HG03575 (cell line): ENCODE measurements around the gene FRMD6.

ENCODE experiments used
- ATAC-seq: cut with Tn5 transposase; IDR thresholded peaks from one replicate; pipeline ENCODE4 v1.9.1; 2021; ENCODE audit not compliant: unreplicated experiment, insufficient number of reproducible peaks, low FRiP score; ENCODE audit errors: extremely low read depth

The FRMD6 gene

GRCh38 chr14:51651388-51652167 lies at the start of gene FRMD6:
Gene FRMD6, plus strand, starts transcription at chr14:51651910. Its CDS starts 37,927 bp downstream, at chr14:51689837.
- no peak for ATAC-seq

DNA sequence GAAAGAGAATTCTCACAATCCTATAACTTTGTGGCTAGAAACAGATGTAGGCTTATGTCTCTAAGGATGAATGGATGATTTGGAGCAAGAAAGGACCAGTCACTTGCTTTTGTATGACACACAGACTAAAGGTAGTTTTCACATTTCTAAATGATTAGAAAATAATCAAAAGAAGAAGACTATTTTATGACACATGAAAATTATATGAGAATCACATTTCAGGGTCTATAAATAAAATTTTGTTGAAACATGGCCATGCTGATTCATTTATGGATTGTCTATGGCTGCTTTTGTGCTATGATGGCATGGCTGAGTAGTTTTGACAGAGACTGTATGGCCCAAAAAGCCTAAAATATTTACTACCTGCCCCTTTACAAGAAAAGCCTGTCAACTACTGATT lies 49.4 kb upstream of the FRMD6 start:
- ATAC-seq = no peak

DNA sequence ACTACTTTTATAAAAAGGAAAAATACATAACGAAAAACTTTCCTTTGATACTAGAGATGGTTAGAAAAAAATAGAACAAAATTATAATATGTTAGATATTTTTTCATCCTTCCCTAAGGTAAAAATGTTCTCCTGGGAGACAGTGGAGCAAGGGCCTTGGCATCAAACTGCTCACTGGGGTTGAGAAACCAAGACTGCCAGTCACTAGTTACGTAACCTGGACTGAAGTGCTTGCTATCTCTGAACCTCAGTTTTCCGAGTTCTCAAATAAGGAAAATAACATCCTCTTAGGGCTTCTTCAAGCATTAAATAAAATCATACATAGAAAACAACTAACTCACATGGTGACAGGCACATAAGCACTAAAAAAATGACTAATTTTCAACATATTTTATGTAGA lies 48.2 kb upstream of the FRMD6 start:
- no peak for ATAC-seq

- no peak for ATAC-seq
Measured at GRCh38 chr14:51604073-51604472, 47.6 kb upstream of the FRMD6 start.

GRCh38 chr14:51605575-51605974 lies 46.1 kb upstream of the FRMD6 start:
- ATAC-seq = no peak

DNA sequence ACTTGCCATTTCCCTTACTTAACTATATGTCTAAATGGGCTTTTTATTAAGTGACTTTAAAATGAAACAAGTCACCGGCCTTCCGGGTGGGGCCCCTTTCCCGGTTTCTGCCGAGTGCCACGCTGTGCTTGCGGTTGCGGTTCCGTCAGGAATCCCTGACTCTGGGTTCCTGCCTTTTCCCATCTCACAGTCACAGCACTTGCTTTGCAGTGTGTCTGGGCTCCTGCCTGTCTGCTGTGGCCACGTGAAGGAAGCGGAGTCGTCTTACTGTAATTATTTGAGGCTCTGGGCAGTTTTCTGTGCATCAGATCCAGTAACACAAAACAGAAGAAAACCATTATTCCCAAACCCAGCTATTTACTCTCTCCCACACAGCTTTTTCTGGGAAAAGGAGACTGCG lies 44.0 kb upstream of the FRMD6 start:
- no peak for ATAC-seq

DNA sequence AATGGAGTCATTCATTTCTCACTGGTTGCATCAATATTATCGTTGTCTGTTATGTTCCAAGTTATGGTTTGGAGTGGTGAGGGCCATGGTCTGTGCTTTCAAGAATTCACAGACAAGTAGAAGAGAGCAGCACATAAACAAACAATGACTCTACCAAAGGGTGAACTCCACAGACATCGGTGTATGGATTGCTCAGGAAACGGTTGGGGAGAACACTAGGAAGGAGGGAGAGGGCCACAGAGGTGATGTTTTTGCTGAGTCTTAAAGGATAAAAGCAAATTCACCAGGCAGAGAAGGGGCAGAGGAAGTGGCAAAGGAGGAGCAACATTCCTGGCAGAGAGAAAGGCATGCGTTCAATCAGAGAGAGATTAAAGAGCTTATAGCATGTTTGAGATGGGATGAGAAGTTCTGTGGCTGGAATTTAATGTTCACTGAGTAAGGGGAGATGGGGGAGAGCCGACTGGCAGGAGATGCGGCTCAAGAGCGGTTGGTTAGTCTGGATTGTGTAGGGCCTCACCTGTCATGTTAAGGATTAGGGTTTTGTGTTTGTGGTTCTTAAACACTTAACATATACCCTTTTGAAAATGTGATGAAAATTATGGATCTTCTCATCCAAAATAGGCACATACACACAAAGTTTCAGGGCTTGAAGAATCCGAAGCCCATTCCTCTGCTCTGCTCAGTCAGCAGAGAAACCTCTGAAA lies 42.3 kb upstream of the FRMD6 start:
- ATAC-seq = no peak

GRCh38 chr14:51609955-51610283 lies 41.8 kb upstream of the FRMD6 start:
- no peak for ATAC-seq

- no peak for ATAC-seq
Measured at GRCh38 chr14:51610771-51611170, 40.9 kb upstream of the FRMD6 start.

GRCh38 chr14:51612449-51612848 lies 39.3 kb upstream of the FRMD6 start:
- ATAC-seq = no peak

GRCh38 chr14:51613416-51613815 lies 38.3 kb upstream of the FRMD6 start:
- ATAC-seq = no peak

DNA sequence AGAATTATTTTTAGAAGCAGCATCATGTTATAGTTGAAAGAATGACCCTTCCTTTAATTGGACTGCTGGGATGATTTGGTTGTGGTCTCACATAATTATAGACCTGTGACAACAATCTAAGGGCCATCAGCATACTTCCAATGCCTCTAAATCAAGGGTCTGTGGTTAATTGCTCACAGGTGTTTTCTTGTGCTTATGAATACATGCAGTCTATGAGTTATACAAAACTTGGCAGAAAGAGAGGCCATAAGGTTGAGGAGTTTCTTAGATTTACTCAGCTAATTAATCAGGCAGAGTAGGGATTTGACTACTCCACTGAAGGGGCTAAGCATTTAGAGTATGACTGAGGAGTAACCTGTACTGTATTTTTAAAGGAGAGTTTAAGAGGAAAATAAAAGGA lies 37.0 kb upstream of the FRMD6 start:
- ATAC-seq = no peak

GRCh38 chr14:51616256-51616655 lies 35.5 kb upstream of the FRMD6 start:
- ATAC-seq = no peak

DNA sequence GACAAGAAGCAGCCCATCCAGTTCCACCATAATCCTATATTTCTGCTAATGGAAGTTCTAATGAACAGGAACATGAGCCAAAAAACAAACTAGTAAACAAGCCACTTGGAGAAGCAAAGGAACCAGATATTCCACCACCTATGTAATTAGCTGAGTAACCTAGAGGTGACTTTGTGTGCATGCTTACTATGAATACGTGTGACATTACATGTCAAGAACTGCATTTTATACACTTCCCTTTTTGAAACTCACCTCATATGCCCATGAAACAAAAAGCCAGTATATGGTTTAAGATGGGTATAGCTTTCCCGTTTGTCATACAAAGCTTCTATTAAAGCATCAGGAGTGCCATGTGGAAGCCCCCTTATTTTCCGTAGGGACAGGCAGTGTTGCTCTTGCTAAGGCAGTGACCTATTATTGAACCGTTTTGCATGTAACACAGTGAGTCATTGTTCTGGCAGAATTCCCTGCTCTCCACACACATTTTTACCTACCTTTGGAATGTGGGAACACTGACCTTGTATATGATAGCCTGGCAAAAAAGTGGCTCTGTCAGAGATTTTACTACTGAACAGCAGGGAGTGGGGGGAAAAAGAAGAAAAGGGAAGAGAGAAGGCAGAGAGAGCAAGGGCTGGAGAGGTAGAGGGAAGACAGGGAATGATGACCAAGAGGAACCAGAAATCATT lies 34.8 kb upstream of the FRMD6 start:
- ATAC-seq = no peak

DNA sequence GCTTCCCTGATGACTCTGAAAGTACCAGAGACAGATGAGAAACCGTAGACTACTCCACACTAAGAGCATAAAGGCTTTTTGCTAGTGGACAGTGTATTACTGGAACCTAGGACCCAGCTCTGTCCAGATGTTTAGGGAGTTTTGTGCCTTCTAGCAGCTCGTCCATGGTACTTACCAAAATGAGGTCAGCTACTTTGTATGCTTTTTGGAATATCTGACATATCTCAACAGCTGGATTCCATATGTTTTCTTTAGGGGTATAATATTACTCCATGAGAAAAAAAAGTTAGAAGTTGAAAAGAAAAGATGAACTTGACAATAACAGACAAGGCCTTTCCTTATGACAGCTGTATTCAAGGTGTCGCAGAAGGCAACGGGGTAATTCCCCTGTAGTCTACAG lies 32.1 kb upstream of the FRMD6 start:
- ATAC-seq = no peak

DNA sequence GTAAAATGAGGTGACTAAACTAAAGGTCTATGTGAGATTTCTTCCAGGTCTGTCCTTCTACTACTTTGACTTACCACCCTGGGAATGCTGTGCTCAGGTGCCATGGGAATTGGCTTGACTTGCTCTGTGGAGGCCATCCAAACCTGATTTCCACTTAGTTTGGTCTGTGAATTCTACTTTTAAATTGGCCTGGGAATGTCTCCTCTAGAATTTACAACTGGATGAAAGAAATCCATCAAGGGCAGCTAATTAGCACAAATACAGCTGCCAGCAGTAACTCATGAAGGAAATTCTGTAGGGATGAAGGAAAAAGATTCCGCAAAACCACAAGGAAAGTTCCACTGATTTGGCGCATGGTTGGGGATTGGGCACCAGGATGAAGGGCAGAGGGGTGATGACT lies 31.7 kb upstream of the FRMD6 start:
- ATAC-seq = no peak

- no peak for ATAC-seq
Measured at GRCh38 chr14:51621654-51622053, 30.1 kb upstream of the FRMD6 start.

- ATAC-seq = no peak
Measured at GRCh38 chr14:51622376-51622775, 29.3 kb upstream of the FRMD6 start.

DNA sequence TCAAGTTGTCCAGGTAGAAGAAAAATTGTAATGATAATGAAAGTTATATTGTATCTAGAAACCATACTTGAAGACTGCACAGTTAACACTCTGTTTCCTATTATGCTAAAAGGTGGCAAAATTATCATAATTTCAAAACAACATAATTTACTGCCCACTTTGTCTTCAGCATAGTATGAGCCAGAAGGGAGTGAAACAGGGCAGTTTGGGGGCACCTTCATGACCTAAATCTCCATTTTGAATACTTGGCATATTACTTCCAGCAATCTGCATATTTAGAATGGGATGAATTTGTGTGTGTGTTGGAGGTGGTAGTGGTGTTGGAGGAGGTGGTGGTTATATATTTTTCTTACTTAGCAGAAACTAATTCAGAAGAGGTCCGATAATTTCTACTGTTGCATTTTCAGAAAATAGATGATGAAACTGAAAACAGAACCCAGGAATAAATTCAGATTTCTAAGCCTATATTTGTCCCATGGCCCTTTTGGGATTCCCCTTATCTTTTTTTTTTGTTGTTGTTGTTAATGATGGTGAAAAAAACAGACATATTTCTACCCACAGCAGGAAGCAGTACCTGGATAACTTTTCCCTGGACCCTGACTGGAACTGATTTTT lies 26.6 kb upstream of the FRMD6 start:
- no peak for ATAC-seq

DNA sequence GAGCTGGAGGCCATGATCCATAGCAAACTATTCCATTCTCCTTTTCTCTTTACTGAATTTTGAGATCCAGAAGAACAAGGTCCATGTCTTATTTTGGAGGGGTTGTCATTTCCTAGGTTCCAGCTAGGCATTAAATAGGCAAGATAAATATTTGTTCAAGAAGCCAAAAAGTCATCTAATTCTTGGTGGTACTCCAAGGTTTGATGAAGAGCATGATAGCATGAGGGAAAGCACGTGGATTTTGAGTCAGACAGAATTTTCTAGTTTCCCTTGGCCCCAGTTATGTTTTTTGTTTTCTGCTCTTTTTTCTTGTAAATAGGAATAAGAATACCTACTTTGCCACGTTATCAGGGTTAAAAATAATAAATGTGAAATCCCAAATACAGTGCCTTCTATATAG lies 25.5 kb upstream of the FRMD6 start:
- no peak for ATAC-seq
